Mesenchymal stem cell (in vitro differentiated cells and primary cell): ENCODE results near the gene CD2AP.
A peak's percentile ranks its signal among the peaks of the same experiment; 100 is the strongest.

Experiments
- DNase-seq: peaks from one replicate; pipeline ENCODE4 v3.0.0-alpha.2; 2013
- H2AFZ ChIP-seq: one replicate; pipeline ENCODE4 v1.6.1; 2013; ENCODE audit warnings: low read depth, mild to moderate bottlenecking, control low read depth, inconsistent platforms, low read length, moderate library complexity
- H2AK5ac ChIP-seq: 2 replicates; pipeline ENCODE4 v1.6.1; 2013; ENCODE audit warnings: low read length, moderate library complexity, mild to moderate bottlenecking, inconsistent platforms; ENCODE audit not compliant: severe bottlenecking
- H2BK120ac ChIP-seq: one replicate; pipeline ENCODE4 v1.6.1; 2013; ENCODE audit warnings: low read depth, mild to moderate bottlenecking, inconsistent platforms, low read length, moderate library complexity
- H2BK12ac ChIP-seq, 2 experiments: one replicate each; pipeline ENCODE4 v1.6.1; 2013; ENCODE audit warnings: inconsistent platforms in 2 of 2, low read length in 2 of 2, mild to moderate bottlenecking in 2 of 2, moderate library complexity in 2 of 2, control low read depth in 1 of 2
- H2BK15ac ChIP-seq: one replicate; pipeline ENCODE4 v1.6.1; 2013; ENCODE audit warnings: mild to moderate bottlenecking, low read depth, inconsistent platforms; ENCODE audit not compliant: poor library complexity, severe bottlenecking
- H2BK5ac ChIP-seq: 2 replicates; pipeline ENCODE4 v1.6.1; 2013; ENCODE audit warnings: low read depth, mild to moderate bottlenecking, low read length, control low read depth, inconsistent platforms; ENCODE audit not compliant: poor library complexity, severe bottlenecking
- H3K14ac ChIP-seq, 2 experiments: one replicate each; pipeline ENCODE4 v1.6.1; 2013; ENCODE audit warnings: inconsistent platforms in 2 of 2, low read length in 2 of 2, control low read depth in 1 of 2, mild to moderate bottlenecking in 1 of 2, moderate library complexity in 1 of 2
- H3K18ac ChIP-seq, 2 experiments: one replicate each; pipeline ENCODE4 v1.6.1; 2013; ENCODE audit warnings: inconsistent platforms in 2 of 2, low read length in 2 of 2, control low read depth in 1 of 2, low read depth in 1 of 2, mild to moderate bottlenecking in 1 of 2
- H3K23ac ChIP-seq, 2 experiments: one replicate each; pipeline ENCODE4 v1.6.1; 2013; ENCODE audit warnings: inconsistent platforms in 2 of 2, low read length in 2 of 2, mild to moderate bottlenecking in 2 of 2, moderate library complexity in 2 of 2, control low read depth in 1 of 2
- H3K27ac ChIP-seq: 2 replicates; pipeline ENCODE4 v1.5.1; 2013; ENCODE audit warnings: mild to moderate bottlenecking, moderate library complexity, low read length, control low read depth, inconsistent platforms; ENCODE audit not compliant: poor library complexity, severe bottlenecking
- H3K27me3 ChIP-seq, 2 experiments: 2 replicates each; pipeline versions ENCODE4 v1.6.1 to v1.7.0; 2013; ENCODE audit warnings: low read length in 2 of 2, mild to moderate bottlenecking in 2 of 2, moderate library complexity in 2 of 2, control low read depth in 1 of 2, inconsistent platforms in 1 of 2; ENCODE audit not compliant: control insufficient read depth in 1 of 2, insufficient read depth in 1 of 2
- H3K36me3 ChIP-seq, 2 experiments: 2 replicates each; pipeline versions ENCODE4 v1.6.1 to v1.7.0; 2013; ENCODE audit warnings: low read length in 2 of 2, control low read depth in 1 of 2, inconsistent platforms in 1 of 2, low read depth in 1 of 2, mild to moderate bottlenecking in 1 of 2; ENCODE audit not compliant: insufficient read depth in 2 of 2, control insufficient read depth in 1 of 2
- H3K4ac ChIP-seq, 2 experiments: one replicate each; pipeline ENCODE4 v1.6.1; 2013; ENCODE audit warnings: inconsistent platforms in 2 of 2, low read length in 2 of 2, mild to moderate bottlenecking in 2 of 2, moderate library complexity in 2 of 2, control low read depth in 1 of 2, low read depth in 1 of 2
- H3K4me1 ChIP-seq: 2 replicates; pipeline ENCODE4 v1.6.1; 2013; ENCODE audit warnings: low read depth, low read length, control low read depth; ENCODE audit not compliant: control insufficient read depth, insufficient read depth
- H3K4me2 ChIP-seq: 2 replicates; pipeline ENCODE4 v1.6.1; 2013; ENCODE audit warnings: low read length, mild to moderate bottlenecking, inconsistent platforms; ENCODE audit not compliant: poor library complexity, severe bottlenecking
- H3K4me3 ChIP-seq, 2 experiments: 2 replicates each; pipeline versions ENCODE4 v1.5.1 to v1.7.0; 2013; ENCODE audit warnings: low read length in 2 of 2, mild to moderate bottlenecking in 2 of 2, control low read depth in 1 of 2, low read depth in 1 of 2; ENCODE audit not compliant: insufficient read depth in 1 of 2
- H3K79me1 ChIP-seq: replicated peaks from 2 replicates; pipeline ENCODE4 v1.6.1; 2013; ENCODE audit warnings: mild to moderate bottlenecking, control low read depth, low read length, inconsistent platforms; ENCODE audit not compliant: poor library complexity, severe bottlenecking
- H3K9ac ChIP-seq: 2 replicates; pipeline ENCODE4 v1.7.0; 2013; ENCODE audit warnings: mild to moderate bottlenecking, low read length, moderate library complexity
- H3K9me3 ChIP-seq: 2 replicates; pipeline ENCODE4 v1.7.0; 2013; ENCODE audit warnings: mild to moderate bottlenecking, low read length; ENCODE audit not compliant: control insufficient read depth
- H4K8ac ChIP-seq: one replicate; pipeline ENCODE4 v1.6.1; 2013; ENCODE audit warnings: inconsistent platforms, mild to moderate bottlenecking, low read length, moderate library complexity
- H4K91ac ChIP-seq: one replicate; pipeline ENCODE4 v1.6.1; 2013; ENCODE audit warnings: mild to moderate bottlenecking, low read length, inconsistent platforms
- WGBS: methylation state at CpG from one replicate; pipeline ENCODE4 v1.1.7; 2013; ENCODE audit warnings: mixed read lengths; 5-methylcytosine and 5-hydroxymethylcytosine counted together

The CD2AP gene

DNA sequence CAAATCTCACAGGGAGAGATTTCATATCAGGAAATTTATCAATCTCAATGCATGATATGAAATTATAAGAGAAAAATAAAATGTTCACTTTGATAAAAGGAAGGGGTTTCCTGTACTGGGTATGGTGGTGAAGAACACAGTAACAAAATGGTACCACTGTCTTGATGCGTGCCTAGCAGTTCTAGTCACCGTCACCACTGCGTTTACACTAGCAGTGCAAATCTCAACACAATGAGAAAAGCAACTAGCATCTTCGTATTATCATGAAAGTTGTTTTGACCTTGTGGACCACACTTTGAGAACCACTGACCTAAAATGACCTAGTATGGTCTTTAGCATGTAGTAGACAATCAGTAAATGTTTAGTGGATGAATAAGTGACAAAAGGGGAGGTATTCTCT lies 152.4 kb downstream of the CD2AP start:
- H3K4me2 ChIP-seq = no peak overlapping the region
- H3K23ac ChIP-seq = no peak overlapping the region
- no peak overlapping the region for H3K14ac ChIP-seq
- no peak overlapping the region for H3K18ac ChIP-seq
- no peak overlapping the region for H4K91ac ChIP-seq
- H3K4me1 ChIP-seq = peaks cover 3% of the 10 kb centered on the region
- H3K27me3 ChIP-seq = no peaks in the 10 kb centered on the region
- no peaks in the 10 kb centered on the region for H3K79me1 ChIP-seq
- no peak overlapping the region for H3K9ac ChIP-seq
- no peak overlapping the region for H2BK120ac ChIP-seq
- no peak overlapping the region for H2BK5ac ChIP-seq
- no peaks in the 10 kb centered on the region for H3K9me3 ChIP-seq
- no peak overlapping the region for H2AFZ ChIP-seq
- H3K4me3 ChIP-seq = no peak overlapping the region
- WGBS = 100% methylated on average over 3 of the region's 4 CpGs
- H2BK12ac ChIP-seq = no peak overlapping the region
- H3K27ac ChIP-seq = no peak overlapping the region
- no peak for DNase-seq
- H4K8ac ChIP-seq = no peak overlapping the region
- H3K4ac ChIP-seq = no peak overlapping the region
- no peak overlapping the region for H2AK5ac ChIP-seq
- H2BK15ac ChIP-seq = no peak overlapping the region
- H3K36me3 ChIP-seq = peaks cover 0 to 3% of the 10 kb centered on the region in 2 experiments

DNA sequence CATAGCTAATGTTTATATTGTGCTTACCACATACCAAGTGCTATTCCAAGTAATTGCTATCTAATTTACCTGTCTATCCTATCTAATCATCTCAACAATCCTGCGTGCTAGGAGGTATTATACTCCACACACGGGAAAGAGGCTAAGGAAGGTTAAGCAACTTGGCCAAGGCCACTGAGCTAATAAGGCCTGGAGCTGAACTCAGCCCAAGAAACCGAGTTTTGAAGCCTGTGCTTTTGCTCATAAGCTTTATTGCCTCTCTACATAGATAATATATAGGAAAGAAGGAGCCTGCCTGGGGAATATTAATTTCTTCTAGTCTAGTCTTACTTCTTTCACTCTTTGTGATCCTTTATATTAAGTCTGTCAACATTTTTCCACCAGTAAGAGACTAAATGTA lies 153.0 kb downstream of the CD2AP start:
- no peak overlapping the region for H3K4me2 ChIP-seq
- no peak overlapping the region for H2BK12ac ChIP-seq
- H2AFZ ChIP-seq = no peak overlapping the region
- DNase-seq = no peak
- H3K4me3 ChIP-seq = no peak overlapping the region
- H3K4me1 ChIP-seq = peaks cover 3% of the 10 kb centered on the region
- H3K14ac ChIP-seq = no peak overlapping the region
- H3K27me3 ChIP-seq = no peaks in the 10 kb centered on the region
- no peaks in the 10 kb centered on the region for H3K9me3 ChIP-seq
- H2BK120ac ChIP-seq = no peak overlapping the region
- no peak overlapping the region for H4K8ac ChIP-seq
- H3K36me3 ChIP-seq = peaks cover 0 to 3% of the 10 kb centered on the region in 2 experiments
- H2AK5ac ChIP-seq = no peak overlapping the region
- 83% methylated on average over 2 of the region's 3 CpGs for WGBS
- no peak overlapping the region for H3K23ac ChIP-seq
- no peak overlapping the region for H3K18ac ChIP-seq
- H3K9ac ChIP-seq = no peak overlapping the region
- H3K4ac ChIP-seq = no peak overlapping the region
- H3K27ac ChIP-seq = no peak overlapping the region
- H2BK15ac ChIP-seq = no peak overlapping the region
- no peak overlapping the region for H2BK5ac ChIP-seq
- H4K91ac ChIP-seq = no peak overlapping the region
- H3K79me1 ChIP-seq = no peaks in the 10 kb centered on the region

DNA sequence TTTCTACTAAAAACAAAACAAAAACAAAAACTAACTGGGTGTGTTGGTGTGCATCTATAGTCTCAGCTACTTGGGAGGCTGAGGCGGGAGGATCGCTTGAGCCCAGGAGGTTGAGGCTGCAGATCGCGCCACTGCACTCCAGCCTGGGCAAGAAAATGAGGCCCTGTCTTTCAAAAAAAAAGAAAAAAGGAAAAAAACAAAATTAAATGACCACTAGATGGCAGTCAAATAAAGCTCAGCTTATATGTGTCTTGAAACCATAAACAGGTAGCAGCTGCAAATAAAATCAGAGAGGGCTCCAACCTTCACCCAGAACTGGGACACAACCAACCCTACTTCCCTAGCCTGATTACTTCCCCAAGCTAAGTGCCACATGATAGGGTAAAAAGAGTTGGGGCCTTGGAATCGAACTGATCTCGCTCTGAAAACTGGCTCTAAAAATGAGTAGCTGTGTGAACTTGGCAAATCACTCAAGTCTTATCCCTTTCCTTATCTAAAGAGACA lies 153.7 kb downstream of the CD2AP start:
- H2BK15ac ChIP-seq = no peak overlapping the region
- no peak overlapping the region for H3K14ac ChIP-seq
- 62% methylated on average over 4 of the region's 6 CpGs for WGBS
- no peak overlapping the region for H3K4me2 ChIP-seq
- no peaks in the 10 kb centered on the region for H3K9me3 ChIP-seq
- H3K9ac ChIP-seq = no peak overlapping the region
- H3K36me3 ChIP-seq = peaks cover 0 to 2% of the 10 kb centered on the region in 2 experiments
- H3K18ac ChIP-seq = no peak overlapping the region
- H3K79me1 ChIP-seq = no peaks in the 10 kb centered on the region
- H3K4ac ChIP-seq = no peak overlapping the region
- no peak overlapping the region for H3K23ac ChIP-seq
- no peak overlapping the region for H2BK120ac ChIP-seq
- peaks cover 3% of the 10 kb centered on the region for H3K4me1 ChIP-seq
- H2AK5ac ChIP-seq = no peak overlapping the region
- H2BK12ac ChIP-seq = no peak overlapping the region
- peak; percentile 67 for DNase-seq
- no peak overlapping the region for H3K4me3 ChIP-seq
- no peak overlapping the region for H2AFZ ChIP-seq
- no peak overlapping the region for H4K91ac ChIP-seq
- H2BK5ac ChIP-seq = no peak overlapping the region
- no peaks in the 10 kb centered on the region for H3K27me3 ChIP-seq
- no peak overlapping the region for H4K8ac ChIP-seq
- H3K27ac ChIP-seq = no peak overlapping the region

DNA sequence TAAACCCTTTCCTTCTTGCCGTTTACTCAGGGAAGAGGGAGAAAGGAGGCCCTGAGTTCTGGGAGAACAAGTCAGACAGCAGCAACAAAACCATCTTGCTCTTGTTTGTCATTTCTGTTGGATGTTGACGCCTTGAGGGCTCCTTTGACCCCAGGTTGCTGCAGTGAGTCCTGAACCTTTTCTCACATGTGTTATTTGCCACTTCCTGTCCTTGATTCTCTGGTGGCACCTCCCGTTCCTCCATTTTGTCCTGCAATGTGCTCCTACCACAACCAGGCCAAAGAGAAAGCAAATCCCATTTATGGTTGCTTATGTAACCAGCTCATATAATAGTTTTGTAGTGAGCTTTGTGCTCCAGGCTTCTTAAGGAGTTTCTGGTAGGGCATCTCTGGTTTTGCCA lies 154.2 kb downstream of the CD2AP start:
- no peak overlapping the region for H2BK120ac ChIP-seq
- 77% methylated on average over 3 of the region's 3 CpGs for WGBS
- no peak overlapping the region for H4K8ac ChIP-seq

More for the DNA sequence above, 154.2 kb downstream of the CD2AP start:
- H2AK5ac ChIP-seq = no peak overlapping the region
- H3K18ac ChIP-seq = no peak overlapping the region
- no peaks in the 10 kb centered on the region for H3K36me3 ChIP-seq
- H4K91ac ChIP-seq = no peak overlapping the region
- H2BK5ac ChIP-seq = no peak overlapping the region
- H3K9ac ChIP-seq = no peak overlapping the region
- H3K27me3 ChIP-seq = no peaks in the 10 kb centered on the region
- no peak overlapping the region for H2BK15ac ChIP-seq
- no peaks in the 10 kb centered on the region for H3K9me3 ChIP-seq
- no peak overlapping the region for H2AFZ ChIP-seq
- H3K4me2 ChIP-seq = no peak overlapping the region
- no peaks in the 10 kb centered on the region for H3K79me1 ChIP-seq
- no peak overlapping the region for H3K23ac ChIP-seq
- H2BK12ac ChIP-seq = no peak overlapping the region
- H3K4me3 ChIP-seq = no peak overlapping the region
- H3K14ac ChIP-seq = no peak overlapping the region
- DNase-seq = no peak
- peaks cover 3% of the 10 kb centered on the region for H3K4me1 ChIP-seq
- H3K27ac ChIP-seq = no peak overlapping the region
- H3K4ac ChIP-seq = no peak overlapping the region
